ENCODE data around the gene RTL10.

- TF ChIP-seq RARB (CRISPR knock-in tag; IDR thresholded peaks at IDR 0.05), result no peak
- TF ChIP-seq CTCF (IDR thresholded peaks at IDR 0.05), result no peak
- TF ChIP-seq MAZ (IDR thresholded peaks at IDR 0.05; ENCODE audit: borderline replicate concordance, low read depth, low read length), result no peak
- TF ChIP-seq POLR2A (IDR thresholded peaks at IDR 0.05; ENCODE audit: low read length), result no peak
- TF ChIP-seq CEBPB (IDR thresholded peaks at IDR 0.05), result no peak
- no peak for TF ChIP-seq SREBF2 (IDR thresholded peaks at IDR 0.05)
Measured at GRCh38 chr22:19902245-19902715, 47.6 kb upstream of the RTL10 start.
